NCI-H1092 (cell line): ENCODE data around the gene BAIAP3.
"Not testable (repeated sequence)": the region's sequence is repeated elsewhere in the genome, so short reads cannot be mapped to it uniquely, and the experiment has no call there.

ENCODE experiments used
- DNase-seq: peaks from one replicate; lab custom pipeline; 2025; lab: John Stamatoyannopoulos, UW

BAIAP3 gene

DNA sequence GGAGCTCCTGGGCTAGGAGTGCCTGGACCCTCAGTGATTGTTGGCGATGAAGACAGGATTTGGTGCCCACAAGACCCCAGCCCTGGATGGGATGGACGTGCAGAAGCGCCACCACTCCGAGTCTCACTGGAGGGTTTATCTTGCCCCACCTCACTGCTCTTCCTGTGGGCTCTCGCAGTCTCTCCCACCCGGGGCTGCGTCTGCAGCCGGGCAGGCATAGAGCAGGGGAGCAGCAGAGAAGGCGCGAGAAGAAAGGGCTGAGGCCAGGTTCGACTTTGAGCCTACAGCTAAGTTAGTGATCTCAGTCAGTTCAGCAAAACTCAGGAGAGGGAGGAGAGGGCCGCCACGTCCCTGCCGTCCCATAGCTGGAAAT lies 17.4 kb upstream of the BAIAP3 start:
- no peak for DNase-seq

GRCh38 chr16:1317479-1318267 lies 15.8 kb upstream of the BAIAP3 start:
- DNase-seq = no peak

- DNase-seq = no peak
These were observed 15.2 kb upstream of the BAIAP3 start for GRCh38 chr16:1318268-1318545.

DNA sequence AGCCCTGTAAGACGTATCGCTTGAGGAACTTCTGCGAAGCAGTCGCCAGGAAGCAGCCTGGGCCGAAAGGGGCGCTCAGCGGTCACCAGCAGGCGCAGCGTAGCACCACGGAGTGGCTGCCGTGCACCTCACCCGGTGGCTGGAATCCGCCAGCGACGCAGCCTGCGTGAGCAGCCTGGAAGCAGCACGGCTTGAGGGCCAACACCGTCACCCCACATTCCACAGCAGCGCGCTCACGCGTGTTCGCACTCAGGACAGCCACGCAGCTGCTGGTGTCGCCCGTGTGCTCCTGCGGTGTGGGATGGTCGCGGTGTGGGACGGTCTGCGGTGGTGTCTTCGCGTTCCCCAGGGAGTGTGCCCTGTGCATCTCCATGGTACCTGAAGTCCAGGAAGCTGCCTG lies 14.4 kb upstream of the BAIAP3 start:
- no peak for DNase-seq

GRCh38 chr16:1320097-1320496 lies 13.3 kb upstream of the BAIAP3 start:
- no peak for DNase-seq

GRCh38 chr16:1320658-1321240 lies 12.7 kb upstream of the BAIAP3 start:
- DNase-seq = no peak

- DNase-seq = no peak
These were observed 11.0 kb upstream of the BAIAP3 start for GRCh38 chr16:1322407-1322806.

- DNase-seq = no peak
These were observed 9.9 kb upstream of the BAIAP3 start for GRCh38 chr16:1323296-1324239.

DNA sequence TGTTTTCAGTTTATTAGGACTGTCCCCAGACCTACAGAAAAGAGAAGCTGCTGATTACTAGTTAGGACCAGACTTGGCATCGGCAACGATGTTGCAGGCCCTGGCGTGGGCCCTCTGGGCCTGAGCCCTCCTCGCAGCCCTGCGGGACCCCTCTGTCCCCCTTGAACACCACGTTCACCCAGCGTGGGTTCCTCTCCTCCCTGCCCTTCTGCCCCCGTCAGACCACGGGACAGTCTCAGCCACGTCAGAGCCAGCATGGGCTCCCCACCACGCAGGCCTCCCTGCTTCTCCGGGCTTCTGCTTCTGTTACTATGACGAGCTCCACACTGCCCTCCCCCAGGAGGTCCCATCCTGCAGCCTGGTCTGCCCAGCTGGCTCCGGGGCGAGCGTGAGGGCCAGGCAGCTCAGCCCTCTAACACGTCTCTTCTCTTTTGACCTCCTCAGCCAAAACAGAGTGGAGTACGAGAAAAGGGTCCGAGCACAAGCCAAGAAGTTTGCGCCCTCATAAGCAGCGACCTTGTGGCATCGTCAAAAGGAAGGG lies 9.1 kb upstream of the BAIAP3 start:
- DNase-seq = no peak

GRCh38 chr16:1325261-1325660 lies 8.2 kb upstream of the BAIAP3 start:
- DNase-seq = no peak

- no peak for DNase-seq
These were observed 7.6 kb upstream of the BAIAP3 start for GRCh38 chr16:1325673-1326371.

GRCh38 chr16:1326391-1326790 lies 7.1 kb upstream of the BAIAP3 start:
- DNase-seq = no peak

DNA sequence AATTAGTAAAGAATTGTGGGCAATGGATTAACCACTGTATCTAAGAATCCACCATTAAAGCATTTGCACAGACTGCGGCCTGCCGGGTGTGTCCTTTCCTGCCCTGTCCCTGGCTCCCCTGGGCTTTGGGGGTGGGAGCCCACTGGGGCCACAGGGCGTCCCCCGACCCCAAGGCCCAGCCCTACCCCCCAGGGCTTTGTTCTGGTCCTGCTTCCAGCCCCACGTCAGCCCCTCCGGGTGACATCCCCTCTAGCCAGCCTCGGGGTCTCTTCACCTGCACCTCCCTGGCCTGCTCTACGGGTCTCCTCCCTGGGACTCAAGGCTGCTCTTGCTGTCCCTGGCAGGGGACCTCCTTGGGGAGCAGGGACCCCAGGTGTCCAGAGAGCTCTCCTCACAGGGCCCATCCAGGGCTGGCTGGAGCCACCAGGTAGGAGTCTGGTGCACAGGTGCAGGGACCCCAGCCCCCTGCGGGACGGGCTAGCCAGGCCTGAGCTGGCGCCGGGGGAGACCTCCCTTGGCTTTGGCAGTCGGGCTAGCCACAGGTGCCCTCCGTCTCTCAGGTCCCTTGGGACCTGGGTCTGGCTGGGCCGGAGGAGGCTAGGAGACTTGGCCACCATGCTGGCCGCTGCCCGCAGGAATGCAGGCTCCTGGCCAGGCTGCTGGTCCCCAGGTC lies 6.4 kb upstream of the BAIAP3 start:
- DNase-seq = no peak

GRCh38 chr16:1327619-1327947 lies 5.9 kb upstream of the BAIAP3 start:
- DNase-seq = no peak

GRCh38 chr16:1328136-1328535 lies 5.3 kb upstream of the BAIAP3 start:
- DNase-seq = not testable (repeated sequence)

GRCh38 chr16:1328961-1329360 lies 4.5 kb upstream of the BAIAP3 start:
- DNase-seq = not testable (repeated sequence)

DNA sequence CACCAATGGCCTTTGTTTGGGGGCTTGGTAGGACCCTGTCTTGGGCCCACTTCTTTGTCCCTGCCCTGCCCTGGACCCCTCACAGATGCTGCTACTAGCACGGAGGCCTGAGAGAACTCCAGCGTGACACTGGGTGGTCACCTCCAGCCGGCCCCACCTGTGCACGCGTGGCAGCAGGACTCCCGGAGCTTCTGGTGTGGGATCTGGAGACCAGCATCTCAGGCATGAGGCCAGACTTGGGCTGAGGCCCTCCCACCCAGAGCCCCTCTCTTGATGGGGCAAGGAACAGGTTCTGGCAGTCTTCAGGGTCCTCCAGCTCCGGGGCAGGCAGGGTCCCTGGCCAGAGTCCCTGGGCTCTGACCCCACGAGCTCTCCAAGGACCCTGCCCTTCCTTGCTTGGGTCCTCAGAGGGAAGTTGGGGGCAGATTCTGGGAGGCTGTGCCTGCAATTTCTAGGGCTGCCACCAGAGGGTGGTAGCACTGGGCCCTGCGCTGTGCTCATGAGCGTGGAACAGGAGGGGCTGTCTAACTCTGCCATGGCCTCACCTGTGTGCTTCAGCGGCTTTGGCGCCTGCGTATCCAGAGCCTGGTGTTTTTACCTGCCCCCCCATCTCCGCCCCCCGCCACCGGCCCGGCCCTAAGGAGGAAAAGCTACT lies 3.1 kb upstream of the BAIAP3 start:
- DNase-seq = no peak

DNA sequence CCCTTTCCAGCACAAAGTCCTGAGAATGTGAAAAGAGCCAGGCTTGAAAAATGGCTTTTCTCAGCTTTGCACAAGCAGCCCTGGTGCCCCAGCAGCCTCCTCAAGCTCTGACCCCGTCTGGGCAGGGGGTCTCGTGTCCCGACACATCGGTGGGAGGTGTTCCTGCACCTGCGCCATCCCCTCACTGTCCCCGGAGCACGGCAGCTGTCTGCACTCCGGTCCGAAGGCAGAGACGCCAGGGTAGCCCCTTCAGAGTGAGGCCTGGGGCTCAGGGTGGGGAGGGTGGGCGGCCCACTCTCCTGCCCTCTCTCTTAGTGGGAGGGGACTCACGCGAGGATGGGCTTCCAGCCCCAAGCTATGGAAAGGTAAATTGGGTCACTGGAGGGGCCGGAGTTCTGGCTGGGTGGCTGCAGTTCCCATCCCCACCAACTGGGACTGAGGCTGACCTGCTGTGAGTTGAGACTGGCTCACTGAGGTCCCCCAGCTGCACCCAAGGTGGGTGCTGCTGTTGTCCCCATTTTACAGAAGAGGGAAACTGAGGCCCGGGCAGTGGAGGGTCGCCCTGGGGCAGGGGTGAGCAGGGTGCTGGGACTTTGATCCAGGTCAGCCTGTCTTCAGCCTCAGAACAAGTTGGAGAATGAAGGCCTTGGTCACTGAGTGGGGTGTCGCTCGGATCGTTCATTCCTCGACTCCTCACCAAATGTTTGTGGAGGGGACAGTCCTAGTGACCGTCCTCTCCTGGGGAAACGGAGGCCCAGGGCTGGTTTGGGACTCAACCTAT lies 2.3 kb upstream of the BAIAP3 start:
- no peak for DNase-seq

- peak; percentile 34 for DNase-seq
These were observed 1.5 kb upstream of the BAIAP3 start for GRCh38 chr16:1331712-1332617.
